GM10266 (cell line): ENCODE results near the gene SPTAN1.

ENCODE experiments used
- DNase-seq: peaks from one replicate; pipeline ENCODE4 v3.0.0; 2012; ENCODE audit errors: extremely low spot score
- TF ChIP-seq, protein P1 (sequence below): IDR thresholded peaks from 2 replicates; pipeline ENCODE4 v1.5.1; 2012; ENCODE audit warnings: mild to moderate bottlenecking, low read depth; ENCODE audit not compliant: control insufficient read depth, insufficient read depth; ENCODE audit errors: missing control alignments

SPTAN1 gene

DNA sequence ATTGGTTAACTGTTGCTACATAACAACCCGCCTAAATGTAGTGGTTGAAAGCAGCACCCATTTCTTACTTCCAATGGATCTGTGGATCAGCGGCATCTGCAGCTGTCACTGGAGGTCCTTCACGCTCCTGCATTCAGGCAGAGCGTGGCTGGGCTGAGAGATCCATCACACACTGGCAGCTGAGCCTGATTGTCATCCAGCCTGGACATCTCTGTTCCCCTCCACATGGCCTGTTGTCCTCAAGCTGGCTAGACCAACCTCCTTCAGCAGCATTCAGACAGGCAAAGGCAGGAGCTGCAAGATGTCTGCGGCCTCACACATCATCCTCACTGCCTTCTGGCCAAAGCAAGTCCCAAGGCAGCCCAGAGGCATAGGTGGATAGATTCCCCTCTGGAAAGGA, 67.4 kb downstream of the SPTAN1 start:
- TF ChIP-seq, protein P1, sequence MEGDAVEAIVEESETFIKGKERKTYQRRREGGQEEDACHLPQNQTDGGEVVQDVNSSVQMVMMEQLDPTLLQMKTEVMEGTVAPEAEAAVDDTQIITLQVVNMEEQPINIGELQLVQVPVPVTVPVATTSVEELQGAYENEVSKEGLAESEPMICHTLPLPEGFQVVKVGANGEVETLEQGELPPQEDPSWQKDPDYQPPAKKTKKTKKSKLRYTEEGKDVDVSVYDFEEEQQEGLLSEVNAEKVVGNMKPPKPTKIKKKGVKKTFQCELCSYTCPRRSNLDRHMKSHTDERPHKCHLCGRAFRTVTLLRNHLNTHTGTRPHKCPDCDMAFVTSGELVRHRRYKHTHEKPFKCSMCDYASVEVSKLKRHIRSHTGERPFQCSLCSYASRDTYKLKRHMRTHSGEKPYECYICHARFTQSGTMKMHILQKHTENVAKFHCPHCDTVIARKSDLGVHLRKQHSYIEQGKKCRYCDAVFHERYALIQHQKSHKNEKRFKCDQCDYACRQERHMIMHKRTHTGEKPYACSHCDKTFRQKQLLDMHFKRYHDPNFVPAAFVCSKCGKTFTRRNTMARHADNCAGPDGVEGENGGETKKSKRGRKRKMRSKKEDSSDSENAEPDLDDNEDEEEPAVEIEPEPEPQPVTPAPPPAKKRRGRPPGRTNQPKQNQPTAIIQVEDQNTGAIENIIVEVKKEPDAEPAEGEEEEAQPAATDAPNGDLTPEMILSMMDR, result no peak
- no peak for DNase-seq

DNA sequence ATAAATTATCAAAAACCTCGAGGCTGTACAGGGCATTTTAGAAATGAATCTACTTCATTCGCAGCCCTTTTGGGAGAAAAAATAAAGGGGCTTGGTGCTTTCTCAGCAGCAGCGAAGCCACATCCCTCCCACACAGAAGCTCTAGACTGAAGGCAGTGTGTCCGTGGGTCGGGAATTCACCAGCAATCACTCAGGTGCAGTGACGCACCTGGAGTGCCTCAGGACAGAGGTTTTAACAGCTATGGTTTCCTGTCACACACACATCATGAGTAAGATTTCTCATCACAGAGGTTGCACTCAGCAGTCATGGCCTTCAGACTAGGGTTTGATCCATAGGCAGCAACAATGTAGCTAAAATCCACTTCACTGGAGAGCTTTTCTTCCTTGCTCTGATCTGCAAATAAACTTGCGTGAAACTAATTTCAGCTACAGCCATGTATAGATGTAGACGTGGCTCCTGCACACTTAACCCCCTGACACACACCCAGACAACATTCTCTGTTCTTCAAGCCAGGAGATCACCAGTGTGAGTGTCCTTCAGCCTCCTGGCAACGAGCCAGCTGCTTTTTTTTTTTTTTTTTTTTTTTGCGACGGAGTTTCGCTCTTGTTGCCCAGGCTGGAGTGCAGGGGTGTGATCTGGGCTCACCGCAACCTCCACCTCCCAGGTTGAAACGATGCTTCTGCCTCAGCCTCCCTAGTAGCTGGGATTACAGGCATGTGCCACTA, 69.5 kb downstream of the SPTAN1 start:
- TF ChIP-seq, protein P1, result no peak
- no peak for DNase-seq

DNA sequence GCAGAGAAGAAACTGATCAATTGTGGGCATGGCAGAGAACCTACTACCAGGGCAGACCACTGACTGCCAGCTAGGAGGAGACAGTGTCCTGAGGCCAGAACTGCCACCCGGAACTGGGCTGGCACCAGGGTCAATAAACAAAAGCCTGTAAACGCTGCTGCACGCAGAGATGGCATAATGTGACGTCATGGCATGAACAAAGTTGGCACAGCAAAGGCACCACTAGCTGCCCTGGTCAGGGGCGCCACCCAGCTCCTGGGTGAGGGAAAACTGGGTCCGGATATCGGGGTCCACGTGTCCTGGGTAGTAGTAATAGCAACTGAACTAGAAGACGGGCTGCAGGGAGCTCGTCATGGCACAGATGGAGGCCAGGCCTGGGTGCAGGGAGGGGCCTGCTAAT, 72.2 kb downstream of the SPTAN1 start:
- TF ChIP-seq, protein P1, result no peak
- no peak for DNase-seq

DNA sequence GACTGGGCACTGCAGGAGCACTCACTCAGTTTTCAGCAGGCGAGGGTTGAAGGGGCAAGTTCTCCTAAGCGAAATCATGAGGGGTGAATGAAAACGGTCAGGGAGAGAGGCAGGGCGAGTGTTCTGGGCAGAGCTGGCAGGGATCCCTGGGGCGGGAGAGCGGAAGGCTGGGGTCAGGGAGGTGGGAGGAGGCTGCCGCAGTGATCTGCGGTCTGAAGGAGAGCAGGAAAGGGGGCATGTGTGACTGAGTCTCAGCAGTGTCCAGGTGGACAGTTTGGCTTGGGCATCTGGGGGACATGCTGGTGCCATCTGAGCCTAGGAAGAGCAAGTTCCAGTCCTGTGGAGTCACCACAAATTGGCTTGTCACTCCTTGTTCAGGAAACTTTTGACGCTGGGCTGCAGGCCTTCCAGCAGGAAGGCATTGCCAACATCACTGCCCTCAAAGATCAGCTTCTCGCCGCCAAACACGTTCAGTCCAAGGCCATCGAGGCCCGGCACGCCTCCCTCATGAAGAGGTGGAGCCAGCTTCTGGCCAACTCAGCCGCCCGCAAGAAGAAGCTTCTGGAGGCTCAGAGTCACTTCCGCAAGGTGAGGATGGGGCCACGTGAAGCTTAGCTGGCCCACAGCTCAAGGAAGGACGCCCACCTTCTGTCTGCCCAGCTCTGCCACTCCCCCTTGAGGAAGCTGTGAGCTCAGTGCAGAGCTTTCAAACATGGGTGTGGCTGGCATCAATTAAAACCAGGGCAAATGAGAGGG, 73.2 kb downstream of the SPTAN1 start:
- TF ChIP-seq, protein P1, result no peak
- DNase-seq, result no peak

DNA sequence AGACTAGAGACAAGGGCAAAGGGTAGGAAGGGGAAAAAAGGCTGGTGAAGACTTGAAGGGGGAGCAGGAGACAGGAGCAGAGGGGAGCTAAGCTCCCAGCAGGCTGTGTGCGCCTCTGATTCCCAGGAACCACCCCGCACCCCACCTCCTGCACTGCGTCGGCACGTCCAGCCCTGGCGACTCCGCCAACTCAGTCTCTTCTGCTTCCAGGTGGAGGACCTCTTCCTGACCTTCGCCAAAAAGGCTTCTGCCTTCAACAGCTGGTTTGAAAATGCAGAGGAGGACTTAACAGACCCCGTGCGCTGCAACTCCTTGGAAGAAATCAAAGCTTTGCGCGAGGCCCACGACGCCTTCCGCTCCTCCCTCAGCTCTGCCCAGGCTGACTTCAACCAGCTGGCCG, 73.8 kb downstream of the SPTAN1 start:
- TF ChIP-seq, protein P1, result no peak
- DNase-seq, result no peak

DNA sequence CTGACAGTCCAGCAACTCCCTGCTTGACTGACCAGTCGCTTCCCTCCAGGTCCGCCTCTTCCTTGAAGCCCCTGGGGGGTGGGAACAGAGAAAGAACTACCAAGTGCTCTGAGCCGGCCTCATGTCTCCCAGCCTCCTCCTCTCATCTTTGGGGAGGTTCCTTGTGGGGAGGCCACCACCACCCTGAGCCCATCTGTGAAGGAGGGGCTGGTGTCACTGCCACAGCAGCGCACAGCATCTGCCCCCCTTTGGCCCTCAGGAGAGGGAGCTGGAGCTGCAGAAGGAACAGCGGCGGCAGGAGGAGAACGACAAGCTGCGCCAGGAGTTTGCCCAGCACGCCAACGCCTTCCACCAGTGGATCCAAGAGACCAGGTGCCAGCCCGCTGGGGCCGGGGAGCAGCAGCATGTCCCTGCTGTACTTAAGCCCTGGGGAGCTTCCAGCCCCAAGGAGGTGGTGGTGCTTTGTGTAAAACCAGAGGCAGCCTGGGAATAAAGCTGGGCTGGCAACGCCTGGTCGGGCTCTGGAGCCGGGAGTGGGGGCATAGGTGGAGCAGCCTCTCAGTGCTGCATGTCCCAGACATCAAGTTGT, 74.8 kb downstream of the SPTAN1 start:
- TF ChIP-seq, protein P1, result no peak

DNA sequence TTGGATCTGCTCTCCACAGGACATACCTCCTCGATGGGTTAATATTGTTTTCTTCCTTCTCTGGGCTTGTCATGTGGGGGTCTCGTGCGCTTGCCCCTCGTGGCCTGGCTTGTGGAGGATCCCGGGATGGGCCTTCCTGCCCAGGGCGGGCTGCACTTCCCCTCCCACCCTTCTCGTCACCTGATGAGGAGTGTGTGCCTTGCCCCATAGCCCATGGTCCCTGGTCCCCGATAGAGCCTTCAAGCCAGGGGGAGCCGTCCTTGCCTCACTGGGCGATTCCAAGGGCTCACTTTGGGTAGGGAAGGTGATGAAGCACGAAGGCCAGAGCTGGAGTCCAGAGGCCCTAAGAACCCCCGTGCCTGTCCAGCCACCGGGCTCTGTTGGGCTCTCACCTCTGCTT, 75.5 kb downstream of the SPTAN1 start:
- no peak for DNase-seq

More for the DNA sequence above, 74.8 kb downstream of the SPTAN1 start:
- no peak for DNase-seq

More for the DNA sequence above, 75.5 kb downstream of the SPTAN1 start:
- TF ChIP-seq, protein P1, result no peak
